ENCODE data around the gene TTC13.

The TTC13 gene

GRCh38 chr1:230977761-230978490 lies 735 bp downstream of the TTC13 start:
- H3K27me3 ChIP-seq (ENCODE audit: control insufficient read depth in 2 of 2, insufficient read depth in 2 of 2, low read length in 2 of 2), result no peaks in the 10 kb centered on the region
- H3K4me3 ChIP-seq (ENCODE audit: low read length in 2 of 2), result peak overlapping the region; percentile 75 to 95
- H3K36me3 ChIP-seq (ENCODE audit: control insufficient read depth in 2 of 2, insufficient read depth in 2 of 2, low read length in 2 of 2), result peaks cover 6 to 14% of the 10 kb centered on the region in 2 donors
- H3K9ac ChIP-seq (ENCODE audit: low read depth in 1 of 2, low read length in 2 of 2), result peak overlapping the region; percentile 68 to 69
- H3K27ac ChIP-seq (ENCODE audit: low read depth in 2 of 2, low read length in 2 of 2), result peak overlapping the region; percentile 64 to 72
- peaks cover 11 to 27% of the 10 kb centered on the region in 2 donors for H3K4me1 ChIP-seq (ENCODE audit: control insufficient read depth in 2 of 2, insufficient read depth in 2 of 2, low read length in 2 of 2)
- no peaks in the 10 kb centered on the region for H3K9me3 ChIP-seq (ENCODE audit: control insufficient read depth in 2 of 2, low read length in 2 of 2)

- Histone ChIP-seq H3K27me3 (ENCODE audit: control insufficient read depth in 2 of 2, insufficient read depth in 2 of 2, low read length in 2 of 2) (no peaks in the 10 kb centered on the region), H3K4me3 (ENCODE audit: low read length in 2 of 2) (peak overlapping the region; percentile 75 to 95), H3K4me1 (ENCODE audit: control insufficient read depth in 2 of 2, insufficient read depth in 2 of 2, low read length in 2 of 2) (peaks cover 11 to 33% of the 10 kb centered on the region in 2 donors), H3K27ac (ENCODE audit: low read depth in 2 of 2, low read length in 2 of 2) (peak overlapping the region; percentile 64 to 72), H3K36me3 (ENCODE audit: control insufficient read depth in 2 of 2, insufficient read depth in 2 of 2, low read length in 2 of 2) (peaks cover 6 to 14% of the 10 kb centered on the region in 2 donors), H3K9me3 (ENCODE audit: control insufficient read depth in 2 of 2, low read length in 2 of 2) (no peaks in the 10 kb centered on the region), H3K9ac (ENCODE audit: low read depth in 1 of 2, low read length in 2 of 2) (peak overlapping the region; percentile 68 to 69)
Measured at GRCh38 chr1:230976825-230977747, 1.6 kb downstream of the TTC13 start.

GRCh38 chr1:230976360-230976759 lies 2.3 kb downstream of the TTC13 start:
- Histone ChIP-seq H3K4me3 (ENCODE audit: low read length in 2 of 2) (no peak overlapping the region), H3K27me3 (ENCODE audit: control insufficient read depth in 2 of 2, insufficient read depth in 2 of 2, low read length in 2 of 2) (no peaks in the 10 kb centered on the region), H3K9me3 (ENCODE audit: control insufficient read depth in 2 of 2, low read length in 2 of 2) (no peaks in the 10 kb centered on the region), H3K4me1 (ENCODE audit: control insufficient read depth in 2 of 2, insufficient read depth in 2 of 2, low read length in 2 of 2) (peaks cover 11 to 33% of the 10 kb centered on the region in 2 donors), H3K9ac (ENCODE audit: low read depth in 1 of 2, low read length in 2 of 2) (no peak overlapping the region), H3K27ac (ENCODE audit: low read depth in 2 of 2, low read length in 2 of 2) (peak overlapping the region in 1 of 2 donors; percentile 64), H3K36me3 (ENCODE audit: control insufficient read depth in 2 of 2, insufficient read depth in 2 of 2, low read length in 2 of 2) (peaks cover 6 to 12% of the 10 kb centered on the region in 2 donors)

- Histone ChIP-seq H3K4me1 (ENCODE audit: control insufficient read depth in 2 of 2, insufficient read depth in 2 of 2, low read length in 2 of 2) (peaks cover 11 to 31% of the 10 kb centered on the region in 2 donors), H3K27ac (ENCODE audit: low read depth in 2 of 2, low read length in 2 of 2) (no peak overlapping the region), H3K9me3 (ENCODE audit: control insufficient read depth in 2 of 2, low read length in 2 of 2) (no peaks in the 10 kb centered on the region), H3K4me3 (ENCODE audit: low read length in 2 of 2) (no peak overlapping the region), H3K9ac (ENCODE audit: low read depth in 1 of 2, low read length in 2 of 2) (no peak overlapping the region), H3K36me3 (ENCODE audit: control insufficient read depth in 2 of 2, insufficient read depth in 2 of 2, low read length in 2 of 2) (peaks cover 6 to 8% of the 10 kb centered on the region in 2 donors), H3K27me3 (ENCODE audit: control insufficient read depth in 2 of 2, insufficient read depth in 2 of 2, low read length in 2 of 2) (no peaks in the 10 kb centered on the region)
Measured at GRCh38 chr1:230975636-230976035, 3.0 kb downstream of the TTC13 start.

GRCh38 chr1:230972855-230973271 lies 5.8 kb downstream of the TTC13 start:
- Histone ChIP-seq H3K27me3 (ENCODE audit: control insufficient read depth in 2 of 2, insufficient read depth in 2 of 2, low read length in 2 of 2) (no peaks in the 10 kb centered on the region), H3K27ac (ENCODE audit: low read depth in 2 of 2, low read length in 2 of 2) (peak overlapping the region in 1 of 2 donors; percentile 5), H3K4me3 (ENCODE audit: low read length in 2 of 2) (no peak overlapping the region), H3K36me3 (ENCODE audit: control insufficient read depth in 2 of 2, insufficient read depth in 2 of 2, low read length in 2 of 2) (peaks cover 6 to 8% of the 10 kb centered on the region in 2 donors), H3K9ac (ENCODE audit: low read depth in 1 of 2, low read length in 2 of 2) (no peak overlapping the region), H3K4me1 (ENCODE audit: control insufficient read depth in 2 of 2, insufficient read depth in 2 of 2, low read length in 2 of 2) (peaks cover 11 to 29% of the 10 kb centered on the region in 2 donors), H3K9me3 (ENCODE audit: control insufficient read depth in 2 of 2, low read length in 2 of 2) (no peaks in the 10 kb centered on the region)

GRCh38 chr1:230971771-230972170 lies 6.9 kb downstream of the TTC13 start:
- no peaks in the 10 kb centered on the region for H3K27me3 ChIP-seq (ENCODE audit: control insufficient read depth in 2 of 2, insufficient read depth in 2 of 2, low read length in 2 of 2)
- no peaks in the 10 kb centered on the region for H3K9me3 ChIP-seq (ENCODE audit: control insufficient read depth in 2 of 2, low read length in 2 of 2)
- H3K9ac ChIP-seq (ENCODE audit: low read depth in 1 of 2, low read length in 2 of 2), result no peak overlapping the region
- H3K36me3 ChIP-seq (ENCODE audit: control insufficient read depth in 2 of 2, insufficient read depth in 2 of 2, low read length in 2 of 2), result peaks cover 6 to 8% of the 10 kb centered on the region in 2 donors
- no peak overlapping the region for H3K27ac ChIP-seq (ENCODE audit: low read depth in 2 of 2, low read length in 2 of 2)
- H3K4me1 ChIP-seq (ENCODE audit: control insufficient read depth in 2 of 2, insufficient read depth in 2 of 2, low read length in 2 of 2), result peaks cover 2 to 20% of the 10 kb centered on the region in 2 donors
- H3K4me3 ChIP-seq (ENCODE audit: low read length in 2 of 2), result no peak overlapping the region

- no peaks in the 10 kb centered on the region for H3K27me3 ChIP-seq (ENCODE audit: control insufficient read depth in 2 of 2, insufficient read depth in 2 of 2, low read length in 2 of 2)
- no peak overlapping the region for H3K27ac ChIP-seq (ENCODE audit: low read depth in 2 of 2, low read length in 2 of 2)
- no peak overlapping the region for H3K4me3 ChIP-seq (ENCODE audit: low read length in 2 of 2)
- H3K36me3 ChIP-seq (ENCODE audit: control insufficient read depth in 2 of 2, insufficient read depth in 2 of 2, low read length in 2 of 2), result no peaks in the 10 kb centered on the region
- H3K4me1 ChIP-seq (ENCODE audit: control insufficient read depth in 2 of 2, insufficient read depth in 2 of 2, low read length in 2 of 2), result peaks cover 0 to 23% of the 10 kb centered on the region in 2 donors
- H3K9me3 ChIP-seq (ENCODE audit: control insufficient read depth in 2 of 2, low read length in 2 of 2), result no peaks in the 10 kb centered on the region
- H3K9ac ChIP-seq (ENCODE audit: low read depth in 1 of 2, low read length in 2 of 2), result no peak overlapping the region
Measured at GRCh38 chr1:230970432-230970831, 8.2 kb downstream of the TTC13 start.

GRCh38 chr1:230966358-230966873 lies 12.2 kb downstream of the TTC13 start:
- Histone ChIP-seq H3K27ac (ENCODE audit: low read depth in 2 of 2, low read length in 2 of 2) (no peak overlapping the region), H3K9me3 (ENCODE audit: control insufficient read depth in 2 of 2, low read length in 2 of 2) (no peaks in the 10 kb centered on the region), H3K4me1 (ENCODE audit: control insufficient read depth in 2 of 2, insufficient read depth in 2 of 2, low read length in 2 of 2) (peaks cover 0 to 12% of the 10 kb centered on the region in 2 donors), H3K36me3 (ENCODE audit: control insufficient read depth in 2 of 2, insufficient read depth in 2 of 2, low read length in 2 of 2) (no peaks in the 10 kb centered on the region), H3K4me3 (ENCODE audit: low read length in 2 of 2) (no peak overlapping the region), H3K9ac (ENCODE audit: low read depth in 1 of 2, low read length in 2 of 2) (no peak overlapping the region), H3K27me3 (ENCODE audit: control insufficient read depth in 2 of 2, insufficient read depth in 2 of 2, low read length in 2 of 2) (no peaks in the 10 kb centered on the region)

GRCh38 chr1:230965535-230965934 lies 13.1 kb downstream of the TTC13 start:
- H3K27me3 ChIP-seq (ENCODE audit: control insufficient read depth in 2 of 2, insufficient read depth in 2 of 2, low read length in 2 of 2), result no peaks in the 10 kb centered on the region
- no peak overlapping the region for H3K27ac ChIP-seq (ENCODE audit: low read depth in 2 of 2, low read length in 2 of 2)
- H3K36me3 ChIP-seq (ENCODE audit: control insufficient read depth in 2 of 2, insufficient read depth in 2 of 2, low read length in 2 of 2), result no peaks in the 10 kb centered on the region
- no peak overlapping the region for H3K9ac ChIP-seq (ENCODE audit: low read depth in 1 of 2, low read length in 2 of 2)
- peaks cover 0 to 12% of the 10 kb centered on the region in 2 donors for H3K4me1 ChIP-seq (ENCODE audit: control insufficient read depth in 2 of 2, insufficient read depth in 2 of 2, low read length in 2 of 2)
- H3K9me3 ChIP-seq (ENCODE audit: control insufficient read depth in 2 of 2, low read length in 2 of 2), result no peaks in the 10 kb centered on the region
- no peak overlapping the region for H3K4me3 ChIP-seq (ENCODE audit: low read length in 2 of 2)

- Histone ChIP-seq H3K4me3 (ENCODE audit: low read length in 2 of 2) (no peak overlapping the region), H3K36me3 (ENCODE audit: control insufficient read depth in 2 of 2, insufficient read depth in 2 of 2, low read length in 2 of 2) (peaks cover 0 to under 1% of the 10 kb centered on the region in 2 donors), H3K27me3 (ENCODE audit: control insufficient read depth in 2 of 2, insufficient read depth in 2 of 2, low read length in 2 of 2) (no peaks in the 10 kb centered on the region), H3K9ac (ENCODE audit: low read depth in 1 of 2, low read length in 2 of 2) (no peak overlapping the region), H3K4me1 (ENCODE audit: control insufficient read depth in 2 of 2, insufficient read depth in 2 of 2, low read length in 2 of 2) (peaks cover 0 to 13% of the 10 kb centered on the region in 2 donors), H3K9me3 (ENCODE audit: control insufficient read depth in 2 of 2, low read length in 2 of 2) (no peaks in the 10 kb centered on the region), H3K27ac (ENCODE audit: low read depth in 2 of 2, low read length in 2 of 2) (no peak overlapping the region)
Measured at GRCh38 chr1:230964896-230965295, 13.8 kb downstream of the TTC13 start.

All from mucosa of rectum (tissue), 2 donors.